GM23338 (cell line): ENCODE results near the gene CD4. TPM values are rescaled to one million over a fixed set of nuclear protein-coding genes. Genes with fewer than 3 reads are reported as not detected.

Experiments used
- ATAC-seq: fragments of 200-7000 bp; cut with Tn5 transposase; 3 replicates; pipeline ENCODE4 v1.9.1; 2020
- DNase-seq: peaks from one replicate; pipeline ENCODE4 v3.0.0-alpha.2; 2015; ENCODE audit warnings: low spot score
- H2AFZ ChIP-seq: fragments of 200-600 bp; sonication (generic); 2 replicates; pipeline ENCODE4 v1.8.0; 2016; ENCODE audit warnings: antibody characterized with exemption, mild to moderate bottlenecking, moderate library complexity
- H3F3A ChIP-seq: fragments of 200-600 bp; sonication (generic); replicated peaks from 2 replicates; pipeline ENCODE4 v1.8.0; 2017; ENCODE audit warnings: antibody characterized with exemption, mixed run types, low read depth
- H3K27ac ChIP-seq: fragments of 200-600 bp; sonication (generic); 2 replicates; pipeline ENCODE4 v1.6.1; 2016; ENCODE audit warnings: low read depth
- H3K27me3 ChIP-seq: fragments of 200-600 bp; sonication (generic); 2 replicates; pipeline ENCODE4 v1.8.0; 2016; ENCODE audit warnings: mild to moderate bottlenecking, mixed run types, moderate library complexity; ENCODE audit not compliant: insufficient read depth
- H3K36me3 ChIP-seq: fragments of 200-600 bp; sonication (generic); 2 replicates; pipeline ENCODE4 v1.8.0; 2016; ENCODE audit warnings: mild to moderate bottlenecking; ENCODE audit not compliant: insufficient read depth
- H3K4me1 ChIP-seq: fragments of 200-600 bp; sonication (generic); 2 replicates; pipeline ENCODE4 v1.8.0; 2016; ENCODE audit warnings: mild to moderate bottlenecking, moderate library complexity; ENCODE audit not compliant: insufficient read depth
- H3K4me2 ChIP-seq: fragments of 200-600 bp; sonication (generic); 2 replicates; pipeline ENCODE4 v1.7.1; 2017; ENCODE audit warnings: mixed run types
- H3K4me3 ChIP-seq: fragments of 200-600 bp; sonication (generic); 2 replicates; pipeline ENCODE4 v1.6.1; 2016; ENCODE audit warnings: mixed run types
- H3K79me2 ChIP-seq: fragments of 200-600 bp; sonication (generic); replicated peaks from 2 replicates; pipeline ENCODE4 v1.8.0; 2017; ENCODE audit warnings: mild to moderate bottlenecking; ENCODE audit not compliant: insufficient read depth
- H3K9me2 ChIP-seq: fragments of 200-600 bp; sonication (generic); 2 replicates; pipeline ENCODE4 v1.8.0; 2017; ENCODE audit not compliant: insufficient read depth
- H4K20me1 ChIP-seq: fragments of 200-600 bp; sonication (generic); replicated peaks from 2 replicates; pipeline ENCODE4 v1.8.0; 2017; ENCODE audit warnings: mild to moderate bottlenecking; ENCODE audit not compliant: insufficient read depth
- H3K27ac Mint-ChIP-seq: 2 replicates; pipeline ENCODE4 v1.8.0; 2020; ENCODE audit warnings: inconsistent platforms, mild to moderate bottlenecking, moderate library complexity, mixed read lengths
- H3K27me3 Mint-ChIP-seq: 3 replicates; pipeline ENCODE4 v1.8.0; 2022; ENCODE audit warnings: low read depth, mild to moderate bottlenecking, moderate library complexity, mixed read lengths, inconsistent platforms; ENCODE audit not compliant: insufficient read depth, poor library complexity
- H3K36me3 Mint-ChIP-seq: 3 replicates; pipeline ENCODE4 v1.8.0; 2021; ENCODE audit warnings: low read depth, mild to moderate bottlenecking, inconsistent platforms, moderate library complexity, mixed read lengths
- H3K4me1 Mint-ChIP-seq: 3 replicates; pipeline ENCODE4 v1.8.0; 2020; ENCODE audit warnings: mild to moderate bottlenecking, inconsistent platforms, mixed read lengths
- H3K4me3 Mint-ChIP-seq: 3 replicates; pipeline ENCODE4 v1.8.0; 2021; ENCODE audit warnings: moderate library complexity, mild to moderate bottlenecking, inconsistent platforms, mixed read lengths
- H3K9me3 Mint-ChIP-seq: 3 replicates; pipeline ENCODE4 v1.8.0; 2020; ENCODE audit warnings: moderate library complexity, mild to moderate bottlenecking, inconsistent platforms, mixed read lengths
- CREB1 ChIP-seq: fragments of 250-450 bp; sonication (Bioruptor Pico); IDR thresholded peaks from 2 replicates; pipeline ENCODE4 v1.5.0; 2020; ENCODE audit warnings: low read depth, mild to moderate bottlenecking, moderate library complexity
- EZH2 ChIP-seq: fragments of 200-600 bp; sonication (generic); IDR thresholded peaks from one replicate; pipeline ENCODE4 v1.8.0; 2017; ENCODE audit warnings: antibody characterized with exemption, mild to moderate bottlenecking, low read depth; ENCODE audit not compliant: unreplicated experiment
- EZH2phosphoT487 ChIP-seq: fragments of 200-600 bp; sonication (generic); IDR thresholded peaks from one replicate; pipeline ENCODE4 v1.8.1; 2018; ENCODE audit warnings: antibody characterized with exemption; ENCODE audit not compliant: unreplicated experiment
- JUNB ChIP-seq: IDR thresholded peaks from one replicate; pipeline ENCODE4 v1.6.1; 2016; ENCODE audit warnings: antibody characterized with exemption; ENCODE audit not compliant: unreplicated experiment
- NANOG ChIP-seq: IDR thresholded peaks from 2 replicates; pipeline ENCODE4 v1.6.1; 2016; ENCODE audit warnings: antibody characterized with exemption, borderline replicate concordance
- POLR2AphosphoS5 ChIP-seq: IDR thresholded peaks from 2 replicates; pipeline ENCODE4 v1.6.1; 2016; ENCODE audit warnings: antibody characterized with exemption, low read depth
- STAT1 ChIP-seq: IDR thresholded peaks from one replicate; pipeline ENCODE4 v1.6.1; 2016; ENCODE audit warnings: antibody characterized with exemption; ENCODE audit not compliant: unreplicated experiment
- ZNF114 ChIP-seq: fragments of 250-450 bp; sonication (Bioruptor Pico); IDR thresholded peaks from 2 replicates; pipeline ENCODE4 v1.5.0; 2020; ENCODE audit warnings: mild to moderate bottlenecking, moderate library complexity
- ZNF331 ChIP-seq: fragments of 250-450 bp; sonication (Bioruptor Pico); IDR thresholded peaks from 2 replicates; pipeline ENCODE4 v1.5.0; 2020; ENCODE audit warnings: low read depth, mild to moderate bottlenecking, moderate library complexity
- polyA plus RNA-seq: library from polyadenylated mRNA; unstranded; fragments of >200 nt; fragmentation: Nextera tagmentation; extraction: Ambion mirVana; gene quantifications from 2 replicates; pipeline ENCODE4 v1.2.1, GENCODE V29; 2016
- total RNA-seq: library from RNA; depleted of rRNA; stranded (reverse); fragments of >200 nt; shearing (Covaris generic); gene quantifications from 2 replicates; pipeline ENCODE4 v1.2.3, GENCODE V29; 2014
- TF ChIP-seq, protein P1 (sequence below): IDR thresholded peaks from 2 replicates; pipeline ENCODE4 v1.6.1; 2016; ENCODE audit warnings: antibody characterized with exemption
- TF ChIP-seq, protein P2 (sequence below): fragments of 250-450 bp; sonication (Bioruptor Pico); IDR thresholded peaks from 2 replicates; pipeline ENCODE4 v1.5.0; 2020; ENCODE audit warnings: mild to moderate bottlenecking, moderate library complexity
- TF ChIP-seq, protein P3 (sequence below), 2 experiments: fragments of 200-600 bp in 1 of 2; sonication (generic) in 1 of 2; conservative IDR thresholded peaks; 2 replicates each; pipeline versions ENCODE4 v1.5.1 to v1.6.1; 2016 to 2017; ENCODE audit warnings: antibody characterized with exemption in 2 of 2, low read depth in 2 of 2, mild to moderate bottlenecking in 2 of 2, moderate library complexity in 1 of 2
- TF ChIP-seq, protein P4 (sequence below): IDR thresholded peaks from one replicate; pipeline ENCODE4 v1.6.1; 2018; ENCODE audit warnings: antibody characterized with exemption; ENCODE audit not compliant: unreplicated experiment

The CD4 gene
- total and polyA plus RNA-seq, 2 experiments from 2014 or later = 1.5 to 2.0 TPM

DNA sequence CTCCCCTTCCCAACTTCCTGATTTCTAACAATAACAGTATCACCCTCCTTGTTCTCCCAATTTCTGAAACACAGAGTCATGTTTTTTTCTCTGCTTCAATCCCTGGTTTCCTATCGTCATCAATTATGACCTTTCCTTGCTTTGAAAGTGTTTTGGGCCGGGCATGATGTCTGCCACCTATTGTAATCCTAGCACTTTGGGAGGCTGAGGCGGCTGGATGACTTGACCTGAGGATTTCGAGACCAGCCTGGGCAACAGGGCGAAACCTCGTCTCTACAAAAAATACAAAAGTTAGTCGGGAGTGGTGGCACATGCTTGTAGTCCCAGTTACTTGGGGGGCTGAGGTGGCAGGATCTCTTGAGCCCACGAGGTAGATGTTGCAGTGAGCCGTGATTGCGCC, 19.7 kb downstream of the CD4 start:
- Histone ChIP-seq H3K4me1 (peaks cover 16% of the 10 kb centered on the region), H3K4me2 (no peak overlapping the region), H3K27me3 (0 out of 2 replicates have a peak, but pooled peaks cover under 1% of the 10 kb centered on the region), H3K36me3 (no peaks in the 10 kb centered on the region; the same call in 1 of the 2 replicates), H3K79me2 (no peaks in the 10 kb centered on the region), H3K4me3 (no peak overlapping the region), H3F3A (no peaks in the 10 kb centered on the region), H3K9me2 (peaks cover 4% of the 10 kb centered on the region; the same call in 1 of the 2 replicates), H3K27ac (0 out of 2 replicates have a peak overlapping the region, but pooled peaks have one; percentile 39), H2AFZ (peak overlapping the region; percentile 72), H4K20me1 (no peaks in the 10 kb centered on the region; the same call in 1 of the 2 replicates)
- peaks cover 2% of the 10 kb centered on the region for H3K9me3 Mint-ChIP-seq
- peaks cover 18% of the 10 kb centered on the region for H3K4me1 Mint-ChIP-seq
- peak; percentile 20; the same call in 2 of the 3 replicates for ATAC-seq
- H3K4me3 Mint-ChIP-seq = no peak overlapping the region
- peaks cover 8% of the 10 kb centered on the region for H3K27me3 Mint-ChIP-seq
- TF ChIP-seq ZNF331 = no peak
- no peak for TF ChIP-seq POLR2AphosphoS5
- TF ChIP-seq, protein P1, sequence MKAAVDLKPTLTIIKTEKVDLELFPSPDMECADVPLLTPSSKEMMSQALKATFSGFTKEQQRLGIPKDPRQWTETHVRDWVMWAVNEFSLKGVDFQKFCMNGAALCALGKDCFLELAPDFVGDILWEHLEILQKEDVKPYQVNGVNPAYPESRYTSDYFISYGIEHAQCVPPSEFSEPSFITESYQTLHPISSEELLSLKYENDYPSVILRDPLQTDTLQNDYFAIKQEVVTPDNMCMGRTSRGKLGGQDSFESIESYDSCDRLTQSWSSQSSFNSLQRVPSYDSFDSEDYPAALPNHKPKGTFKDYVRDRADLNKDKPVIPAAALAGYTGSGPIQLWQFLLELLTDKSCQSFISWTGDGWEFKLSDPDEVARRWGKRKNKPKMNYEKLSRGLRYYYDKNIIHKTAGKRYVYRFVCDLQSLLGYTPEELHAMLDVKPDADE = no peak
- TF ChIP-seq, protein P2, sequence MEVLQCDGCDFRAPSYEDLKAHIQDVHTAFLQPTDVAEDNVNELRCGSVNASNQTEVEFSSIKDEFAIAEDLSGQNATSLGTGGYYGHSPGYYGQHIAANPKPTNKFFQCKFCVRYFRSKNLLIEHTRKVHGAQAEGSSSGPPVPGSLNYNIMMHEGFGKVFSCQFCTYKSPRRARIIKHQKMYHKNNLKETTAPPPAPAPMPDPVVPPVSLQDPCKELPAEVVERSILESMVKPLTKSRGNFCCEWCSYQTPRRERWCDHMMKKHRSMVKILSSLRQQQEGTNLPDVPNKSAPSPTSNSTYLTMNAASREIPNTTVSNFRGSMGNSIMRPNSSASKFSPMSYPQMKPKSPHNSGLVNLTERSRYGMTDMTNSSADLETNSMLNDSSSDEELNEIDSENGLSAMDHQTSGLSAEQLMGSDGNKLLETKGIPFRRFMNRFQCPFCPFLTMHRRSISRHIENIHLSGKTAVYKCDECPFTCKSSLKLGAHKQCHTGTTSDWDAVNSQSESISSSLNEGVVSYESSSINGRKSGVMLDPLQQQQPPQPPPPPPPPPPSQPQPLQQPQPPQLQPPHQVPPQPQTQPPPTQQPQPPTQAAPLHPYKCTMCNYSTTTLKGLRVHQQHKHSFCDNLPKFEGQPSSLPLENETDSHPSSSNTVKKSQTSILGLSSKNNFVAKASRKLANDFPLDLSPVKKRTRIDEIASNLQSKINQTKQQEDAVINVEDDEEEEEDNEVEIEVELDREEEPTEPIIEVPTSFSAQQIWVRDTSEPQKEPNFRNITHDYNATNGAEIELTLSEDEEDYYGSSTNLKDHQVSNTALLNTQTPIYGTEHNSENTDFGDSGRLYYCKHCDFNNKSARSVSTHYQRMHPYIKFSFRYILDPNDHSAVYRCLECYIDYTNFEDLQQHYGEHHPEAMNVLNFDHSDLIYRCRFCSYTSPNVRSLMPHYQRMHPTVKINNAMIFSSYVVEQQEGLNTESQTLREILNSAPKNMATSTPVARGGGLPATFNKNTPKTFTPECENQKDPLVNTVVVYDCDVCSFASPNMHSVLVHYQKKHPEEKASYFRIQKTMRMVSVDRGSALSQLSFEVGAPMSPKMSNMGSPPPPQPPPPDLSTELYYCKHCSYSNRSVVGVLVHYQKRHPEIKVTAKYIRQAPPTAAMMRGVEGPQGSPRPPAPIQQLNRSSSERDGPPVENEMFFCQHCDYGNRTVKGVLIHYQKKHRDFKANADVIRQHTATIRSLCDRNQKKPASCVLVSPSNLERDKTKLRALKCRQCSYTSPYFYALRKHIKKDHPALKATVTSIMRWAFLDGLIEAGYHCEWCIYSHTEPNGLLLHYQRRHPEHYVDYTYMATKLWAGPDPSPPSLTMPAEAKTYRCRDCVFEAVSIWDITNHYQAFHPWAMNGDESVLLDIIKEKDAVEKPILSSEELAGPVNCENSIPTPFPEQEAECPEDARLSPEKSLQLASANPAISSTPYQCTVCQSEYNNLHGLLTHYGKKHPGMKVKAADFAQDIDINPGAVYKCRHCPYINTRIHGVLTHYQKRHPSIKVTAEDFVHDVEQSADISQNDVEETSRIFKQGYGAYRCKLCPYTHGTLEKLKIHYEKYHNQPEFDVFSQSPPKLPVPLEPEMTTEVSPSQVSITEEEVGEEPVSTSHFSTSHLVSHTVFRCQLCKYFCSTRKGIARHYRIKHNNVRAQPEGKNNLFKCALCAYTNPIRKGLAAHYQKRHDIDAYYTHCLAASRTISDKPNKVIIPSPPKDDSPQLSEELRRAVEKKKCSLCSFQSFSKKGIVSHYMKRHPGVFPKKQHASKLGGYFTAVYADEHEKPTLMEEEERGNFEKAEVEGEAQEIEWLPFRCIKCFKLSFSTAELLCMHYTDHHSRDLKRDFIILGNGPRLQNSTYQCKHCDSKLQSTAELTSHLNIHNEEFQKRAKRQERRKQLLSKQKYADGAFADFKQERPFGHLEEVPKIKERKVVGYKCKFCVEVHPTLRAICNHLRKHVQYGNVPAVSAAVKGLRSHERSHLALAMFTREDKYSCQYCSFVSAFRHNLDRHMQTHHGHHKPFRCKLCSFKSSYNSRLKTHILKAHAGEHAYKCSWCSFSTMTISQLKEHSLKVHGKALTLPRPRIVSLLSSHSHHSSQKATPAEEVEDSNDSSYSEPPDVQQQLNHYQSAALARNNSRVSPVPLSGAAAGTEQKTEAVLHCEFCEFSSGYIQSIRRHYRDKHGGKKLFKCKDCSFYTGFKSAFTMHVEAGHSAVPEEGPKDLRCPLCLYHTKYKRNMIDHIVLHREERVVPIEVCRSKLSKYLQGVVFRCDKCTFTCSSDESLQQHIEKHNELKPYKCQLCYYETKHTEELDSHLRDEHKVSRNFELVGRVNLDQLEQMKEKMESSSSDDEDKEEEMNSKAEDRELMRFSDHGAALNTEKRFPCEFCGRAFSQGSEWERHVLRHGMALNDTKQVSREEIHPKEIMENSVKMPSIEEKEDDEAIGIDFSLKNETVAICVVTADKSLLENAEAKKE = no peak
- TF ChIP-seq EZH2 = no peak
- no peak for TF ChIP-seq NANOG
- TF ChIP-seq CREB1 = no peak
- TF ChIP-seq JUNB = no peak
- no peak for TF ChIP-seq STAT1
- TF ChIP-seq ZNF114 (CRISPR knock-in tag) = no peak
- TF ChIP-seq, protein P3, sequence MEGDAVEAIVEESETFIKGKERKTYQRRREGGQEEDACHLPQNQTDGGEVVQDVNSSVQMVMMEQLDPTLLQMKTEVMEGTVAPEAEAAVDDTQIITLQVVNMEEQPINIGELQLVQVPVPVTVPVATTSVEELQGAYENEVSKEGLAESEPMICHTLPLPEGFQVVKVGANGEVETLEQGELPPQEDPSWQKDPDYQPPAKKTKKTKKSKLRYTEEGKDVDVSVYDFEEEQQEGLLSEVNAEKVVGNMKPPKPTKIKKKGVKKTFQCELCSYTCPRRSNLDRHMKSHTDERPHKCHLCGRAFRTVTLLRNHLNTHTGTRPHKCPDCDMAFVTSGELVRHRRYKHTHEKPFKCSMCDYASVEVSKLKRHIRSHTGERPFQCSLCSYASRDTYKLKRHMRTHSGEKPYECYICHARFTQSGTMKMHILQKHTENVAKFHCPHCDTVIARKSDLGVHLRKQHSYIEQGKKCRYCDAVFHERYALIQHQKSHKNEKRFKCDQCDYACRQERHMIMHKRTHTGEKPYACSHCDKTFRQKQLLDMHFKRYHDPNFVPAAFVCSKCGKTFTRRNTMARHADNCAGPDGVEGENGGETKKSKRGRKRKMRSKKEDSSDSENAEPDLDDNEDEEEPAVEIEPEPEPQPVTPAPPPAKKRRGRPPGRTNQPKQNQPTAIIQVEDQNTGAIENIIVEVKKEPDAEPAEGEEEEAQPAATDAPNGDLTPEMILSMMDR (conservative IDR thresholded peaks at IDR 0.05; ENCODE audit: low read depth in 2 of 2) = no peak
- TF ChIP-seq EZH2phosphoT487 = no peak
- TF ChIP-seq, protein P4, sequence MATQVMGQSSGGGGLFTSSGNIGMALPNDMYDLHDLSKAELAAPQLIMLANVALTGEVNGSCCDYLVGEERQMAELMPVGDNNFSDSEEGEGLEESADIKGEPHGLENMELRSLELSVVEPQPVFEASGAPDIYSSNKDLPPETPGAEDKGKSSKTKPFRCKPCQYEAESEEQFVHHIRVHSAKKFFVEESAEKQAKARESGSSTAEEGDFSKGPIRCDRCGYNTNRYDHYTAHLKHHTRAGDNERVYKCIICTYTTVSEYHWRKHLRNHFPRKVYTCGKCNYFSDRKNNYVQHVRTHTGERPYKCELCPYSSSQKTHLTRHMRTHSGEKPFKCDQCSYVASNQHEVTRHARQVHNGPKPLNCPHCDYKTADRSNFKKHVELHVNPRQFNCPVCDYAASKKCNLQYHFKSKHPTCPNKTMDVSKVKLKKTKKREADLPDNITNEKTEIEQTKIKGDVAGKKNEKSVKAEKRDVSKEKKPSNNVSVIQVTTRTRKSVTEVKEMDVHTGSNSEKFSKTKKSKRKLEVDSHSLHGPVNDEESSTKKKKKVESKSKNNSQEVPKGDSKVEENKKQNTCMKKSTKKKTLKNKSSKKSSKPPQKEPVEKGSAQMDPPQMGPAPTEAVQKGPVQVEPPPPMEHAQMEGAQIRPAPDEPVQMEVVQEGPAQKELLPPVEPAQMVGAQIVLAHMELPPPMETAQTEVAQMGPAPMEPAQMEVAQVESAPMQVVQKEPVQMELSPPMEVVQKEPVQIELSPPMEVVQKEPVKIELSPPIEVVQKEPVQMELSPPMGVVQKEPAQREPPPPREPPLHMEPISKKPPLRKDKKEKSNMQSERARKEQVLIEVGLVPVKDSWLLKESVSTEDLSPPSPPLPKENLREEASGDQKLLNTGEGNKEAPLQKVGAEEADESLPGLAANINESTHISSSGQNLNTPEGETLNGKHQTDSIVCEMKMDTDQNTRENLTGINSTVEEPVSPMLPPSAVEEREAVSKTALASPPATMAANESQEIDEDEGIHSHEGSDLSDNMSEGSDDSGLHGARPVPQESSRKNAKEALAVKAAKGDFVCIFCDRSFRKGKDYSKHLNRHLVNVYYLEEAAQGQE = no peak
- DNase-seq = no peak
- H3K36me3 Mint-ChIP-seq = peaks cover 1% of the 10 kb centered on the region; the same call in 1 of the 3 replicates
- no peak overlapping the region for H3K27ac Mint-ChIP-seq
